Measurements from ENCODE around the gene SCLT1. TPM values are rescaled to one million over a fixed set of nuclear protein-coding genes. Genes with fewer than 3 reads are reported as not detected.

The SCLT1 gene
- total RNA-seq, 1 experiment from 2014 or later: 14.3 TPM

- no peak overlapping the region for H3K27ac Mint-ChIP-seq
- POLR2A ChIA-PET: no interaction called here
- no peaks in the 10 kb centered on the region for H3K4me1 Mint-ChIP-seq
- CTCF ChIA-PET: no interaction called here
- H3K36me3 Mint-ChIP-seq: no peaks in the 10 kb centered on the region
- no peaks in the 10 kb centered on the region for H3K27me3 Mint-ChIP-seq (ENCODE audit: low read depth)
- no peaks in the 10 kb centered on the region for H3K9me3 Mint-ChIP-seq
- no peak for TF ChIP-seq TCF7 (CRISPR knock-in tag; IDR thresholded peaks at IDR 0.05; ENCODE audit: low read depth)
- no peak for TF ChIP-seq ZBTB21 (CRISPR knock-in tag; IDR thresholded peaks at IDR 0.05; ENCODE audit: borderline replicate concordance)
- DNase-seq (ENCODE audit: low spot score) (no peak), ATAC-seq (no peak)
- H3K4me3 Mint-ChIP-seq: no peak overlapping the region
Observed at GRCh38 chr4:128958194-128958593, 135.1 kb downstream of the SCLT1 start.

- POLR2A ChIA-PET: no interaction called here
- Mint-ChIP-seq H3K4me1 (no peaks in the 10 kb centered on the region), H3K4me3 (no peak overlapping the region), H3K27ac (no peak overlapping the region), H3K27me3 (ENCODE audit: low read depth) (no peaks in the 10 kb centered on the region), H3K9me3 (no peaks in the 10 kb centered on the region), H3K36me3 (no peaks in the 10 kb centered on the region)
- DNase-seq (ENCODE audit: low spot score) (no peak), ATAC-seq (no peak)
- CTCF ChIA-PET: no interaction called here
- TF ChIP-seq, protein P1, sequence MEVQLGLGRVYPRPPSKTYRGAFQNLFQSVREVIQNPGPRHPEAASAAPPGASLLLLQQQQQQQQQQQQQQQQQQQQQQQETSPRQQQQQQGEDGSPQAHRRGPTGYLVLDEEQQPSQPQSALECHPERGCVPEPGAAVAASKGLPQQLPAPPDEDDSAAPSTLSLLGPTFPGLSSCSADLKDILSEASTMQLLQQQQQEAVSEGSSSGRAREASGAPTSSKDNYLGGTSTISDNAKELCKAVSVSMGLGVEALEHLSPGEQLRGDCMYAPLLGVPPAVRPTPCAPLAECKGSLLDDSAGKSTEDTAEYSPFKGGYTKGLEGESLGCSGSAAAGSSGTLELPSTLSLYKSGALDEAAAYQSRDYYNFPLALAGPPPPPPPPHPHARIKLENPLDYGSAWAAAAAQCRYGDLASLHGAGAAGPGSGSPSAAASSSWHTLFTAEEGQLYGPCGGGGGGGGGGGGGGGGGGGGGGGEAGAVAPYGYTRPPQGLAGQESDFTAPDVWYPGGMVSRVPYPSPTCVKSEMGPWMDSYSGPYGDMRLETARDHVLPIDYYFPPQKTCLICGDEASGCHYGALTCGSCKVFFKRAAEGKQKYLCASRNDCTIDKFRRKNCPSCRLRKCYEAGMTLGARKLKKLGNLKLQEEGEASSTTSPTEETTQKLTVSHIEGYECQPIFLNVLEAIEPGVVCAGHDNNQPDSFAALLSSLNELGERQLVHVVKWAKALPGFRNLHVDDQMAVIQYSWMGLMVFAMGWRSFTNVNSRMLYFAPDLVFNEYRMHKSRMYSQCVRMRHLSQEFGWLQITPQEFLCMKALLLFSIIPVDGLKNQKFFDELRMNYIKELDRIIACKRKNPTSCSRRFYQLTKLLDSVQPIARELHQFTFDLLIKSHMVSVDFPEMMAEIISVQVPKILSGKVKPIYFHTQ (CRISPR knock-in tag; IDR thresholded peaks at IDR 0.05): no peak
- TF ChIP-seq AFF4 (CRISPR knock-in tag; IDR thresholded peaks at IDR 0.05; ENCODE audit: borderline replicate concordance) (no peak), CTCF (IDR thresholded peaks at IDR 0.05) (no peak), RELA (CRISPR knock-in tag; IDR thresholded peaks at IDR 0.05; ENCODE audit: borderline replicate concordance) (no peak), ZSCAN18 (CRISPR knock-in tag; IDR thresholded peaks at IDR 0.05) (no peak), NR1H2 (CRISPR knock-in tag; IDR thresholded peaks at IDR 0.05) (no peak), IRF2 (CRISPR knock-in tag; IDR thresholded peaks at IDR 0.05; ENCODE audit: borderline replicate concordance, low read depth) (no peak), ZNF396 (CRISPR knock-in tag; IDR thresholded peaks at IDR 0.05; ENCODE audit: borderline replicate concordance) (no peak), KAT7 (CRISPR knock-in tag; IDR thresholded peaks at IDR 0.05; ENCODE audit: borderline replicate concordance) (no peak), ZNF138 (CRISPR knock-in tag; conservative IDR thresholded peaks at IDR 0.05) (no peak), ZNF423 (CRISPR knock-in tag; IDR thresholded peaks at IDR 0.05) (no peak), JUN (CRISPR knock-in tag; IDR thresholded peaks at IDR 0.05) (no peak), ZBTB21 (CRISPR knock-in tag; IDR thresholded peaks at IDR 0.05; ENCODE audit: borderline replicate concordance) (no peak), E2F4 (CRISPR knock-in tag; IDR thresholded peaks at IDR 0.05; ENCODE audit: borderline replicate concordance, low read depth) (no peak)
- TF ChIP-seq, protein P2, sequence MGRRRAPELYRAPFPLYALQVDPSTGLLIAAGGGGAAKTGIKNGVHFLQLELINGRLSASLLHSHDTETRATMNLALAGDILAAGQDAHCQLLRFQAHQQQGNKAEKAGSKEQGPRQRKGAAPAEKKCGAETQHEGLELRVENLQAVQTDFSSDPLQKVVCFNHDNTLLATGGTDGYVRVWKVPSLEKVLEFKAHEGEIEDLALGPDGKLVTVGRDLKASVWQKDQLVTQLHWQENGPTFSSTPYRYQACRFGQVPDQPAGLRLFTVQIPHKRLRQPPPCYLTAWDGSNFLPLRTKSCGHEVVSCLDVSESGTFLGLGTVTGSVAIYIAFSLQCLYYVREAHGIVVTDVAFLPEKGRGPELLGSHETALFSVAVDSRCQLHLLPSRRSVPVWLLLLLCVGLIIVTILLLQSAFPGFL (CRISPR knock-in tag; IDR thresholded peaks at IDR 0.05; ENCODE audit: borderline replicate concordance): no peak
- TF ChIP-seq, protein P3, sequence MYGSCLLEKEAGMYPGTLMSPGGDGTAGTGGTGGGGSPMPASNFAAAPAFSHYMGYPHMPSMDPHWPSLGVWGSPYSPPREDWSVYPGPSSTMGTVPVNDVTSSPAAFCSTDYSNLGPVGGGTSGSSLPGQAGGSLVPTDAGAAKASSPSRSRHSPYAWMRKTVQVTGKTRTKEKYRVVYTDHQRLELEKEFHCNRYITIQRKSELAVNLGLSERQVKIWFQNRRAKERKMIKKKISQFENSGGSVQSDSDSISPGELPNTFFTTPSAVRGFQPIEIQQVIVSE (CRISPR knock-in tag; IDR thresholded peaks at IDR 0.05; ENCODE audit: borderline replicate concordance): no peak
Observed at GRCh38 chr4:128957459-128957858, 135.9 kb downstream of the SCLT1 start.

Data from WTC11 (cell line).